Measurements from ENCODE around the gene NLRP1. TPM values are rescaled to one million over a fixed set of nuclear protein-coding genes. Genes with fewer than 3 reads are reported as not detected.

The NLRP1 gene
- total RNA-seq, 1 donor from 2014 or later, result 40.3 TPM

DNA sequence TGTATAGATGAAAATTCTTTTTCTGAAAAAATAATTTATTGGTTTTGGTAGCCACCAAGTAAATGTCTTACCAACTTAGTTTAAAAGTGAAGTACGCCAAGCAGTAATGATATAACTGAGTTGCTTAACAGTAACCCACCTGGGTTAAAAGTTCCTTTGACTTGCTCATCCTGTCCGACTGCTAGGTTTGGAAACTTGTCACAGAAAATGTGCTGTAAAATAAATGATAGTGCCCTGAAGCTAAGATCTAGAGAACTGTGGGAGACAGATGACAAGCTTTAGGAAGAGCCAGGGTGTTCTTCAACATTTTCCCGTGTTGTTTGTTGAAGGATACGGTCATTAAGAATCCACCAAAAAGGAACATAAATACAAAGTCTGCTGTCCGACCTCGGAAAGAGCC lies 103.3 kb downstream of the NLRP1 start:
- intact Hi-C loops (cut with DNase I), result no loop called here
- H3K4me3 ChIP-seq, result no peak overlapping the region
- H3K36me3 ChIP-seq, result peaks cover 86% of the 10 kb centered on the region
- TF ChIP-seq, protein P1, sequence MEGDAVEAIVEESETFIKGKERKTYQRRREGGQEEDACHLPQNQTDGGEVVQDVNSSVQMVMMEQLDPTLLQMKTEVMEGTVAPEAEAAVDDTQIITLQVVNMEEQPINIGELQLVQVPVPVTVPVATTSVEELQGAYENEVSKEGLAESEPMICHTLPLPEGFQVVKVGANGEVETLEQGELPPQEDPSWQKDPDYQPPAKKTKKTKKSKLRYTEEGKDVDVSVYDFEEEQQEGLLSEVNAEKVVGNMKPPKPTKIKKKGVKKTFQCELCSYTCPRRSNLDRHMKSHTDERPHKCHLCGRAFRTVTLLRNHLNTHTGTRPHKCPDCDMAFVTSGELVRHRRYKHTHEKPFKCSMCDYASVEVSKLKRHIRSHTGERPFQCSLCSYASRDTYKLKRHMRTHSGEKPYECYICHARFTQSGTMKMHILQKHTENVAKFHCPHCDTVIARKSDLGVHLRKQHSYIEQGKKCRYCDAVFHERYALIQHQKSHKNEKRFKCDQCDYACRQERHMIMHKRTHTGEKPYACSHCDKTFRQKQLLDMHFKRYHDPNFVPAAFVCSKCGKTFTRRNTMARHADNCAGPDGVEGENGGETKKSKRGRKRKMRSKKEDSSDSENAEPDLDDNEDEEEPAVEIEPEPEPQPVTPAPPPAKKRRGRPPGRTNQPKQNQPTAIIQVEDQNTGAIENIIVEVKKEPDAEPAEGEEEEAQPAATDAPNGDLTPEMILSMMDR (IDR thresholded peaks at IDR 0.05), result no peak
- ATAC-seq (no peak), DNase-seq (no peak)
- no peaks in the 10 kb centered on the region for H3K9me3 ChIP-seq
- no peak overlapping the region for H3K27ac ChIP-seq
- H3K4me1 ChIP-seq, result peaks cover 19% of the 10 kb centered on the region
- H3K27me3 ChIP-seq (ENCODE audit: low read depth), result no peaks in the 10 kb centered on the region

DNA sequence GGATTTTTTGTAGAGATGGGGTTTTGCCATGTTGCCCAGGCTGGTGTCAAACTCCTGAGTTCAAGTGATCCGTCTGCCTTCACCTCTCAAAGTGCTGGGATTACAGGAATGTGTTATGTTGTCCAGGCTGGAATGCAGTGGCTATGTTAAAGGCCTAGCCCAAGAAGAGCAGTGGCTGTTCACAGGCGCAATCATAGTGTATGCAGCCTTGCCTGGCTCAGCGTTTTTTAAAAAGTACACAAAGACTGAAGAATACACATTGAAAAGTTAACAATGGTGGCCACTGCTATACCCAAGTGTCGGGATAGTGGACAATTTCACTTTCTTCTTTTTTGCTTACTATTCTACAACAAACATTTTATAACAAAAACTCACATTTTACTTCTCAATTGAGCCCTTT lies 105.3 kb downstream of the NLRP1 start:
- Histone ChIP-seq H3K4me3 (no peak overlapping the region), H3K27ac (no peak overlapping the region), H3K4me1 (peaks cover 4% of the 10 kb centered on the region), H3K9me3 (no peaks in the 10 kb centered on the region), H3K36me3 (peaks cover 99% of the 10 kb centered on the region), H3K27me3 (ENCODE audit: low read depth) (no peaks in the 10 kb centered on the region)
- no peak for ATAC-seq
- TF ChIP-seq, protein P1 (IDR thresholded peaks at IDR 0.05), result no peak
- intact Hi-C loops (cut with DNase I), result no loop called here
- DNase-seq, result no peak

DNA sequence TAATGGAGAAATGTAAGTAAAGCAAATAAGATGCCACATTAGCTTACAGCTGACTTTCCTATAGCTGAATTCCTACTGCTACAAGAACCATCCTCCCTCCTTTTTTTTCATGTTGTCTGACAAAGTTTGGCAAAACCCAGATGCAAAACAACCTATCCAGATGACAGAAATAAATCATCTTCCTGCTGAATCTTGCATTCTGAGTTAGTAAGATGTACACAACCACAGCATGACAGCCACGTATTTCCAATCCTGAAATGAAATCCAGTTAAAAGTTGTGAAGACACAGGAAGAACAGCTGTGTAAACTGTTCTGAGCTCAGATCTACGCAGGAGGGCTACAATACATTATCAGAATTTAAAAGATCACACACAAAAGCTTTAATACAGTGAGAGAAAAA lies 110.4 kb downstream of the NLRP1 start:
- peaks cover 7% of the 10 kb centered on the region for H3K4me1 ChIP-seq
- peaks cover 69% of the 10 kb centered on the region for H3K36me3 ChIP-seq
- no peak overlapping the region for H3K27ac ChIP-seq
- no peaks in the 10 kb centered on the region for H3K9me3 ChIP-seq
- no peaks in the 10 kb centered on the region for H3K27me3 ChIP-seq (ENCODE audit: low read depth)
- DNase-seq (no peak), ATAC-seq (no peak)
- TF ChIP-seq, protein P1 (IDR thresholded peaks at IDR 0.05), result no peak
- H3K4me3 ChIP-seq, result no peak overlapping the region
- intact Hi-C loops (cut with DNase I), result no loop called here

DNA sequence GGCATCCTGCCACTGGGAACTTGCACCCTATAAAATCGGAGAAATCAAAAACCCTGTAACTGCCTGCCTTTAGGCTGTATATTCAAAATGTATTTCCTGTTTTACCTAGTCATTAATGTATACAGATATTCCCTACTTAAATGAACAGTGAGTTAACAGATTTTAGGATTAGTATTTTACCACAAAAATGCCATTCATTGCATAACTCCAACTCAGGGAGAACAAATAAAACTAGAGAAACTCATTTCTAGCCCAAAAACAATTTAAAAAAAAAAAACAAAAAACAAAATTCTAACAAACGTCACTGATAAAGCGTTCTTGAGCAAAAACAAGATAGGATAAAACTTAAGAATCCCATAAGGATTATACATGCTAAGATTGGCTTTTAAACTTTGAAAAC lies 111.8 kb downstream of the NLRP1 start:
- Histone ChIP-seq H3K4me3 (no peak overlapping the region), H3K27me3 (ENCODE audit: low read depth) (no peaks in the 10 kb centered on the region), H3K27ac (no peak overlapping the region), H3K4me1 (peaks cover 11% of the 10 kb centered on the region), H3K9me3 (no peaks in the 10 kb centered on the region), H3K36me3 (peaks cover 55% of the 10 kb centered on the region)
- intact Hi-C loops (cut with DNase I), result no loop called here
- DNase-seq (no peak), ATAC-seq (no peak)
- TF ChIP-seq, protein P1 (IDR thresholded peaks at IDR 0.05), result no peak

DNA sequence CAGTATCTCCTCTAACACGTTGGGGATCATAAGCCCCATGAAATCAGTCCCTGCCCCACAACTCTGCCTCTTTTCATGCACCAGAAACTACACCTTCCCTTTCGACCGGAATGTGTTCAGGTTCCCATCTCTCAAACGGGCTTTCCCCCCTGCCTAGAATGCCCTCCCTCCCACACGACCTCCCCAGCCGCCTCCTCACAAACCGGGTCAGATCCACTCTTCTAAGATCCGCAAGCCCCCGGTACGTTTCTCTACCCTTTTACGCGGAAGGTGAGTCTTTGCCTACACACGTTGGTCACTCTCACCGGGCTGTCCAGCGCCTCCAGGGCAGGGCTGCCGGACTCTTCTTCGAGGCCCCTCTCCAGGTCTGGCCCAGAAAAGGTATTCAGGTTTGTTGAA lies 116.2 kb downstream of the NLRP1 start:
- Histone ChIP-seq H3K4me1 (peaks cover 26% of the 10 kb centered on the region), H3K9me3 (no peaks in the 10 kb centered on the region), H3K27me3 (ENCODE audit: low read depth) (no peaks in the 10 kb centered on the region), H3K27ac (peak overlapping the region; percentile 70), H3K4me3 (peak overlapping the region; percentile 96), H3K36me3 (peaks cover 12% of the 10 kb centered on the region)
- ATAC-seq (peak; percentile 15 to 17), DNase-seq (no peak)
- intact Hi-C loops (cut with DNase I), result no loop called here
- TF ChIP-seq, protein P1 (IDR thresholded peaks at IDR 0.05), result no peak

DNA sequence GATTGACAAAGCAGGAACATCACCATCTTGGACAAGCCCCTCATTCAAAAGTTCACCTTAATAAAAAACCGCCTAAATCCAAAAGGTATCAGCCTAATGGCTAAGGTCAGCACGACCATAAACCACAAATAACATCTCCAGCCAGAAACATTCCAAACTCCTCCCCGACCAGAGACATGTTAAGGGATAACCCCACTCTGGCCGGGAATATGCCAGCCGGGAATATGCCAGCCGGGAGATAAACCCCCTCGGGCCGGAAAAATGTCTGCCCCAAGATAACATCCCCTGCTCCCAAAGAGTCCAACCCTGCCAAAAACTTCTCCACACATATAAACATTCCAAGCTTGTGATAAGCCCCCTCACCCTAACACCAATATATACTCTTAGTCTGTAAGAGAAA lies 116.9 kb downstream of the NLRP1 start:
- no peak for ATAC-seq
- H3K4me1 ChIP-seq, result peaks cover 26% of the 10 kb centered on the region
- H3K27ac ChIP-seq, result no peak overlapping the region
- DNase-seq, result no peak
- TF ChIP-seq, protein P1 (IDR thresholded peaks at IDR 0.05), result no peak
- peaks cover 6% of the 10 kb centered on the region for H3K36me3 ChIP-seq
- peak overlapping the region; percentile 96 for H3K4me3 ChIP-seq
- no peaks in the 10 kb centered on the region for H3K9me3 ChIP-seq
- H3K27me3 ChIP-seq (ENCODE audit: low read depth), result no peaks in the 10 kb centered on the region
- intact Hi-C loops (cut with DNase I), result no loop called here

All from lower lobe of right lung (tissue), 2 donors.